ENCODE results near the gene VEGFC. TPM values are rescaled to one million over a fixed set of nuclear protein-coding genes. Genes with fewer than 3 reads are reported as not detected.

The VEGFC gene
- total RNA-seq, 1 experiment from 2014 or later = not detected

DNA sequence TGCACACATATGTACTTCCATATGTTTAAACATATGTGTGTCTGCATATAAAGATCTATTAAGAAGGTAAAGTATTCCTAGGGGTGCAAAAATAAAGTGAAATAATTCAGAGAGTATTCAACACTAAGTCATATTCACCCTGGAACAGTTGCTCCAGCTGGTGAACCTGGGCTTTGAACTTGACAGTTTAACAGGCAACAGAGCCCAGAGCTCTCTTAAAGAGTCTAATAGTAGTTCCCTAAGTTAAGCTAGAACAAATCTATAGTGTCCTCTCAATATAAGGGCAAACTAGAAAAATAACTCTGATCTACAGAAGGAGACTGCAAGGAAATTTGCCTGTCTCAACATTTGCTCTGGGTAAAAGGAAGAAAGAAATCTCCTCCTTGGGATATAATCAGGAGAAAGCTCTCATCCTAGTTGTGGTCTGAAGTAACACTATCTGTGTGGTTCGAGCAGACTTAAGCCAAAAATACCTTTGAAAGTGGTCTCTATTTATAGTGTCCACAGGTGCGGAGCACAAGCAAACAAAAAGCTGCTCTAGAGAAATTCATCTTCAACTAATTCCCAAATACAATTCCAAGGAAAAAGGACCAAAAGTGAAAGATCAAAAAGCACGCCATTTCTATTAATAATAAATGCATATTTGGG, 29.9 kb downstream of the VEGFC start:
- no peak overlapping the region for H3K4me2 ChIP-seq (ENCODE audit: low read length)
- no peaks in the 10 kb centered on the region for H3K9me2 ChIP-seq (ENCODE audit: insufficient read depth)
- ChIA-PET POLR2A (no interaction called here), CTCF (no interaction called here), RAD21 (ENCODE audit: low non-redundant PET in 1 of 2, low total read pairs in 2 of 2, uncharacterized antibody in 2 of 2, unreplicated experiment in 2 of 2) (no interaction called here)
- no peak for DNase-seq (ENCODE audit: low read depth, low spot score)
- H3K9me3 ChIP-seq (ENCODE audit: control insufficient read depth in 1 of 2, insufficient read depth in 1 of 2, low read depth in 1 of 2, low read length in 2 of 2) = no peaks in the 10 kb centered on the region
- H3K4me3 ChIP-seq (replicated peaks in 1 of 2; ENCODE audit: low read depth in 1 of 2, low read length in 2 of 2) = no peak overlapping the region
- no peak for ATAC-seq
- no peaks in the 10 kb centered on the region for H3K79me2 ChIP-seq (ENCODE audit: insufficient read depth, low read length)
- TF ChIP-seq EZH2phosphoT487 (IDR thresholded peaks at IDR 0.05; ENCODE audit: borderline replicate concordance) (no peak), POLR2AphosphoS5 (IDR thresholded peaks at IDR 0.05; ENCODE audit: low read depth, low read length) (no peak), ZNF274 (IDR thresholded peaks at IDR 0.05; ENCODE audit: low read depth, low read length) (no peak), FOSL1 (IDR thresholded peaks at IDR 0.05; ENCODE audit: low read depth) (no peak), JUND (IDR thresholded peaks at IDR 0.05) (no peak), ELF1 (IDR thresholded peaks at IDR 0.05; ENCODE audit: borderline replicate concordance, low read depth) (no peak), ZFX (IDR thresholded peaks at IDR 0.05) (no peak), SRF (IDR thresholded peaks at IDR 0.05; ENCODE audit: low read depth) (no peak), SP1 (IDR thresholded peaks at IDR 0.05; ENCODE audit: low read depth) (no peak), CEBPB (IDR thresholded peaks at IDR 0.05; ENCODE audit: low read depth) (no peak), POLR2A (IDR thresholded peaks at IDR 0.05; ENCODE audit: borderline replicate concordance, extremely low read depth, insufficient read depth, insufficient read length) (no peak), SIN3A (IDR thresholded peaks at IDR 0.05; ENCODE audit: low read depth) (no peak), CBX3 (IDR thresholded peaks at IDR 0.05; ENCODE audit: low read depth) (no peak), RAD21 (IDR thresholded peaks at IDR 0.05; ENCODE audit: low read depth) (no peak), EZH2 (IDR thresholded peaks at IDR 0.05) (no peak), ZBTB33 (IDR thresholded peaks at IDR 0.05; ENCODE audit: extremely low read depth, insufficient replicate concordance, low read length) (no peak)
- TF ChIP-seq, protein P1, sequence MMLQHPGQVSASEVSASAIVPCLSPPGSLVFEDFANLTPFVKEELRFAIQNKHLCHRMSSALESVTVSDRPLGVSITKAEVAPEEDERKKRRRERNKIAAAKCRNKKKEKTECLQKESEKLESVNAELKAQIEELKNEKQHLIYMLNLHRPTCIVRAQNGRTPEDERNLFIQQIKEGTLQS (IDR thresholded peaks at IDR 0.05) = no peak
- TF ChIP-seq, protein P2, sequence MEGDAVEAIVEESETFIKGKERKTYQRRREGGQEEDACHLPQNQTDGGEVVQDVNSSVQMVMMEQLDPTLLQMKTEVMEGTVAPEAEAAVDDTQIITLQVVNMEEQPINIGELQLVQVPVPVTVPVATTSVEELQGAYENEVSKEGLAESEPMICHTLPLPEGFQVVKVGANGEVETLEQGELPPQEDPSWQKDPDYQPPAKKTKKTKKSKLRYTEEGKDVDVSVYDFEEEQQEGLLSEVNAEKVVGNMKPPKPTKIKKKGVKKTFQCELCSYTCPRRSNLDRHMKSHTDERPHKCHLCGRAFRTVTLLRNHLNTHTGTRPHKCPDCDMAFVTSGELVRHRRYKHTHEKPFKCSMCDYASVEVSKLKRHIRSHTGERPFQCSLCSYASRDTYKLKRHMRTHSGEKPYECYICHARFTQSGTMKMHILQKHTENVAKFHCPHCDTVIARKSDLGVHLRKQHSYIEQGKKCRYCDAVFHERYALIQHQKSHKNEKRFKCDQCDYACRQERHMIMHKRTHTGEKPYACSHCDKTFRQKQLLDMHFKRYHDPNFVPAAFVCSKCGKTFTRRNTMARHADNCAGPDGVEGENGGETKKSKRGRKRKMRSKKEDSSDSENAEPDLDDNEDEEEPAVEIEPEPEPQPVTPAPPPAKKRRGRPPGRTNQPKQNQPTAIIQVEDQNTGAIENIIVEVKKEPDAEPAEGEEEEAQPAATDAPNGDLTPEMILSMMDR (IDR thresholded peaks at IDR 0.05 in 2 of 3, conservative IDR thresholded peaks at IDR 0.05 in 1 of 3; ENCODE audit: borderline replicate concordance in 1 of 3, insufficient read depth in 1 of 3, low read depth in 2 of 3, low read length in 2 of 3) = no peak
- no peaks in the 10 kb centered on the region for H3K4me1 ChIP-seq (ENCODE audit: control insufficient read depth in 1 of 2, insufficient read depth in 2 of 2, low read length in 2 of 2)
- no peak overlapping the region for H3K27ac ChIP-seq (ENCODE audit: low read depth, low read length)
- H2AFZ ChIP-seq (ENCODE audit: low read depth, low read length, poor library complexity, severe bottlenecking) = no peak overlapping the region
- H3K27me3 ChIP-seq (ENCODE audit: insufficient read depth, low read length) = no peaks in the 10 kb centered on the region
- H4K20me1 ChIP-seq (ENCODE audit: insufficient read depth) = no peaks in the 10 kb centered on the region
- no TSS peak for BruUV-seq (replicated peaks)
- intact Hi-C loops (cut with micrococcal nuclease) = no loop called here
- no peak overlapping the region for H3K9ac ChIP-seq (ENCODE audit: low read length)
- H3K36me3 ChIP-seq (ENCODE audit: control insufficient read depth in 1 of 2, insufficient read depth in 2 of 2, low read length in 2 of 2) = no peaks in the 10 kb centered on the region

All from HCT116 (cell line).